ENCODE data around the gene ADAM12.

Gene ADAM12

GRCh38 chr10:126387931-126388911 is at the start of gene ADAM12:
Gene ADAM12 (minus strand): TSS chr10:126388477. CDS start chr10:126388145, 332 bp downstream.
- DNase-seq, result no peak

- DNase-seq, result no peak
Measured at GRCh38 chr10:126437635-126438406, 49.5 kb upstream of the ADAM12 start.

GRCh38 chr10:126434235-126434634 is 46.0 kb upstream of the ADAM12 start:
- no peak for DNase-seq

GRCh38 chr10:126433351-126433750 is 45.1 kb upstream of the ADAM12 start:
- DNase-seq, result no peak

GRCh38 chr10:126432507-126432906 is 44.2 kb upstream of the ADAM12 start:
- no peak for DNase-seq

- no peak for DNase-seq
Measured at GRCh38 chr10:126431816-126432215, 43.5 kb upstream of the ADAM12 start.

- no peak for DNase-seq
Measured at GRCh38 chr10:126430512-126430911, 42.2 kb upstream of the ADAM12 start.

GRCh38 chr10:126429275-126429674 is 41.0 kb upstream of the ADAM12 start:
- DNase-seq, result no peak

- no peak for DNase-seq
Measured at GRCh38 chr10:126425489-126426065, 37.3 kb upstream of the ADAM12 start.

- DNase-seq, result no peak
Measured at GRCh38 chr10:126425032-126425431, 36.8 kb upstream of the ADAM12 start.

GRCh38 chr10:126423732-126424491 is 35.6 kb upstream of the ADAM12 start:
- DNase-seq, result no peak

GRCh38 chr10:126422567-126422966 is 34.3 kb upstream of the ADAM12 start:
- DNase-seq, result no peak

GRCh38 chr10:126421756-126422256 is 33.5 kb upstream of the ADAM12 start:
- no peak for DNase-seq

GRCh38 chr10:126420567-126421300 is 32.5 kb upstream of the ADAM12 start:
- DNase-seq, result no peak

- no peak for DNase-seq
Measured at GRCh38 chr10:126417220-126417825, 29.0 kb upstream of the ADAM12 start.

GRCh38 chr10:126409821-126410220 is 21.5 kb upstream of the ADAM12 start:
- no peak for DNase-seq

GRCh38 chr10:126408953-126409641 is 20.8 kb upstream of the ADAM12 start:
- no peak for DNase-seq

- DNase-seq, result no peak
Measured at GRCh38 chr10:126407831-126408230, 19.6 kb upstream of the ADAM12 start.

GRCh38 chr10:126405239-126405775 is 17.0 kb upstream of the ADAM12 start:
- no peak for DNase-seq

Data from NCI-H187 treated with DMSO at 0.1 percent for 48 hours (cell line).